DOHH2 (cell line): ENCODE data around the gene VMA21.

Source experiments
- CTCF ChIP-seq: fragments of 200-600 bp; sonication (generic); IDR thresholded peaks from one replicate; pipeline ENCODE4 v1.5.1; 2014; ENCODE audit warnings: antibody characterized with exemption, mild to moderate bottlenecking, low read depth, low read length; ENCODE audit not compliant: poor library complexity, severe bottlenecking
- EZH2phosphoT487 ChIP-seq: fragments of 200-600 bp; sonication (generic); IDR thresholded peaks from 2 replicates; pipeline ENCODE4 v1.6.1; 2017; ENCODE audit warnings: borderline replicate concordance, mild to moderate bottlenecking, antibody characterized with exemption, low read length, moderate library complexity, mixed read lengths

GRCh38 chrX:151363316-151363715, 33.7 kb upstream of the VMA21 start:
- no peak for TF ChIP-seq CTCF
- no peak for TF ChIP-seq EZH2phosphoT487
